ENCODE data around the gene PRSS57. TPM values are rescaled to one million over a fixed set of nuclear protein-coding genes. Genes with fewer than 3 reads are reported as not detected.

The PRSS57 gene
- total RNA-seq, 1 donor from 2014 or later: not detected

DNA sequence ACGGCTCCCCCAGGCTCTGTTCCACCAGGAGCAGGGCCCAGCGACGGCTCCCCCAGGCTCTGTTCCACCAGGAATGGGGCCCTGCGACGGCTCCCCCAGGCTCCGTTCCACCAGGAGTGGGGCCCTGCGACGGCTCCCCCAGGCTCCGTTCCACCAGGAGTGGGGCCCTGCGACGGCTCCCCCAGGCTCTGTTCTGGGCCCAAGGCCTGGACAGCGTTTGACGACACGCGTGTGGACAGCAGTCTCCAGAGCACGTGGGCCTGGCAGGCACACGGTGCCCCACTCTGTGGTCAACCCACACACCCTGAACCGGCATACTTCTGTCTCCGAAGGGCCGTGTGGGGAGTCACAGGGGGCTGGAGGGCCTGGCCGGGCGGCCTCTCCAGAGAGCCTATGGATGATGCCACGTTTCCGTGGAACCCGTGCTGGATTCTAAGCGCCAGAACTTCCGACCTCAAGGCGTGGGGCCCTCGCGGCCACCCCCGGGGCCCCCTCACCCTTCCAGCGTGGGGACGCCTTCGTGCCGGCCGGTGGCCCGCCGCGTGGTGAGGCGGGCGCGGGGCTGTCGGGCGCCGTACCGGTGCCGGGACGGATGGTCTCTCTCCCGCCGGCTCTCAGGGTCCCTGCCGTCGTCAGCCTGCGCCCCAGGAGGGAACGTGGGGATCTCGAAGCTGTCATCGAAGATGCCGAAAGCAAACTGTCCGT, 44.0 kb downstream of the PRSS57 start:
- Histone ChIP-seq H3K27me3 (ENCODE audit: low read depth) (no peaks in the 10 kb centered on the region), H3K4me1 (no peaks in the 10 kb centered on the region)
- no peak for ATAC-seq

DNA sequence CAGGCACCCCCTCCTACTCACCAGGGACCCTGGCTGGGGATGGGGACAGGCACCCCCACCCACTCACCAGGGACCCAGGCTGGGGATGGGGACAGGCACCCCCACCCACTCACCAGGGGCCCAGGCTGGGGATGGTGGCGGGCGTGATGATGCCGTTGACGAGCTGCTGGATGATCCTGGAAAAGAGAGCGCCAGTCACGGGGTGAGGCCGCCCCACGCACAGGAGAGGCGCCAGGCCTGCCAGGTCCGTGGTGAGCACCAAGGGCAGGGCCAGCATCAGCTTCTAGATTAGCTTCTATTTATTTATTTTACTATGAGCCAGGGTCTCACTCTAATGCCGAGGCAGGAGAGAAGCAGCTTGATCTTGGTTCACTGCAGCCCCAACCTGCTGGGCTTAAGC, 45.1 kb downstream of the PRSS57 start:
- intact Hi-C loops (cut with DNase I): no loop called here
- TF ChIP-seq, protein P1, sequence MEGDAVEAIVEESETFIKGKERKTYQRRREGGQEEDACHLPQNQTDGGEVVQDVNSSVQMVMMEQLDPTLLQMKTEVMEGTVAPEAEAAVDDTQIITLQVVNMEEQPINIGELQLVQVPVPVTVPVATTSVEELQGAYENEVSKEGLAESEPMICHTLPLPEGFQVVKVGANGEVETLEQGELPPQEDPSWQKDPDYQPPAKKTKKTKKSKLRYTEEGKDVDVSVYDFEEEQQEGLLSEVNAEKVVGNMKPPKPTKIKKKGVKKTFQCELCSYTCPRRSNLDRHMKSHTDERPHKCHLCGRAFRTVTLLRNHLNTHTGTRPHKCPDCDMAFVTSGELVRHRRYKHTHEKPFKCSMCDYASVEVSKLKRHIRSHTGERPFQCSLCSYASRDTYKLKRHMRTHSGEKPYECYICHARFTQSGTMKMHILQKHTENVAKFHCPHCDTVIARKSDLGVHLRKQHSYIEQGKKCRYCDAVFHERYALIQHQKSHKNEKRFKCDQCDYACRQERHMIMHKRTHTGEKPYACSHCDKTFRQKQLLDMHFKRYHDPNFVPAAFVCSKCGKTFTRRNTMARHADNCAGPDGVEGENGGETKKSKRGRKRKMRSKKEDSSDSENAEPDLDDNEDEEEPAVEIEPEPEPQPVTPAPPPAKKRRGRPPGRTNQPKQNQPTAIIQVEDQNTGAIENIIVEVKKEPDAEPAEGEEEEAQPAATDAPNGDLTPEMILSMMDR (IDR thresholded peaks at IDR 0.05): no peak
- no peak for ATAC-seq
- no peak overlapping the region for H3K27ac ChIP-seq
- no peaks in the 10 kb centered on the region for H3K4me1 ChIP-seq
- peaks cover 93% of the 10 kb centered on the region for H3K36me3 ChIP-seq
- no peaks in the 10 kb centered on the region for H3K9me3 ChIP-seq
- H3K4me3 ChIP-seq: no peak overlapping the region
- no peaks in the 10 kb centered on the region for H3K27me3 ChIP-seq (ENCODE audit: low read depth)
- no peak for DNase-seq

More for the DNA sequence above, 44.0 kb downstream of the PRSS57 start:
- no peak for DNase-seq
- no peak overlapping the region for H3K27ac ChIP-seq
- intact Hi-C loops (cut with DNase I): no loop called here
- H3K4me3 ChIP-seq: no peak overlapping the region
- peaks cover 88% of the 10 kb centered on the region for H3K36me3 ChIP-seq
- H3K9me3 ChIP-seq: no peaks in the 10 kb centered on the region
- TF ChIP-seq, protein P1 (IDR thresholded peaks at IDR 0.05): no peak

DNA sequence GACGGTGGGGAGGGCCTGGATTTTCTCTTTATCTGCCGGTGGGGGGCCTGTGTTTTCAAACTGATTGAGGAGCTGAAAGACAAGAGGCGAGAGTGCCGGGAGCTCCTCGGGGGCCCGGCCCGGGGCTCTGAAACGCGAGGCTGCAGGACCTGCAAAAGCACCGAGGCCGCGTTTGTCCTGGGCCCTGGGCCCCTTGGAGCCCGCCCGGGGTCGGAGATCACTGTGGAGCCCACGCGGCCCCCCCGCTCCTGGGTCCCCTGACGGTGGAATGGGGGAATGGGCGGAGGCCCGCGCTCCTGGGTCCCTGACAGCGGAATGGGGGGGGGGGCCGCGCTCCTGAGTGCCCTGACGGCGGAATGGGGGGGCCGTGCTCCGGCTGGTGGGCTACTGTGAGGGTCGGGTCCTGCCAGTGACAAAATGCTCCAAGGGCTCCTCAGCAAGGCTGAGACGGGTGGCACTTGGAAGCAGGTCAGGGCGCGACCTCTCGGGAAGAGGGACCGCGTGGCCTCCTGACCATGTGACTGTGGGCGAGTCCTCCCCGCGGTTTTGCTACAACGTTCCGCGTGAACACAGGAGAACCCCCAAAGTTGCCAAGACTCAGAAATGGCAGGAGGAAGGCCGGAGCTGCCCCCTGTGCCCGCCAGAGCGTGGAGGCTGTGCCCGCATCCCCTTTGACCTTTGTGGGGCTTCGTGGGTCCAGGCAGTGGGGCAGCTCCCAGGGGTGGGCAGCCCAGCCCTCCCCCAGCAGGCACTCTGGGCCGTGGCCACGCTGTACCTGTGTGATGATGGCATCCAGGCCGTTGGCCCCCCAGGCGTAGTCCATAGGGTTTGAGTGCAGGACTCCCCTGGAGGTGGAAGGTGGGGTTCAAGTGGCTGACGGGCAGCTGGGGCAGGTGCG, 46.1 kb downstream of the PRSS57 start:
- Histone ChIP-seq H3K27me3 (ENCODE audit: low read depth) (no peaks in the 10 kb centered on the region), H3K9me3 (no peaks in the 10 kb centered on the region), H3K27ac (no peak overlapping the region), H3K36me3 (peaks cover 91% of the 10 kb centered on the region), H3K4me1 (no peaks in the 10 kb centered on the region), H3K4me3 (no peak overlapping the region)
- ATAC-seq: no peak
- DNase-seq: no peak
- TF ChIP-seq, protein P1 (IDR thresholded peaks at IDR 0.05): no peak
- intact Hi-C loops (cut with DNase I): no loop called here

DNA sequence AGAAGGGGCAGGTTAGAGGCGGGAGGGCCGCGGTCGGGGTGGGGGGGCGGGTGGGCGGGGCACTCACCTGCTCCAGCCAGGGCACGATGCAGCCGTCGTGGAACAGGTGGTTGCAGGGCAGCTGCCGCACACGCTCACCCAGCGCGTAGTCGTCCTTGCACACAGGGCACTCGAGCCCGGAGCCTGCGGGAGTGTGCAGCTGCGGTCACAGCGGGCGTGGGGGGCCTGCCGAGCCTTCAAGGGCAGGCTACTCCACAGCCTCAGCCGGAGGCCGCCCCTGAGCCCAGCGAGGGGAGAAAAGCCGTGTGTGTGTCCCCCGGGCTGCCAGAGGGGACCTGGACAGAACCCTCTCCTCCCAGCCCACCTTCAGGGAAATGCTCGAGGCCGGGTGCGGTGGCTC, 46.9 kb downstream of the PRSS57 start:
- ATAC-seq (no peak), DNase-seq (no peak)
- Histone ChIP-seq H3K4me1 (no peaks in the 10 kb centered on the region), H3K27ac (no peak overlapping the region), H3K36me3 (peaks cover 84% of the 10 kb centered on the region), H3K4me3 (no peak overlapping the region), H3K27me3 (ENCODE audit: low read depth) (no peaks in the 10 kb centered on the region), H3K9me3 (no peaks in the 10 kb centered on the region)
- TF ChIP-seq, protein P1 (IDR thresholded peaks at IDR 0.05): no peak
- intact Hi-C loops (cut with DNase I): no loop called here

DNA sequence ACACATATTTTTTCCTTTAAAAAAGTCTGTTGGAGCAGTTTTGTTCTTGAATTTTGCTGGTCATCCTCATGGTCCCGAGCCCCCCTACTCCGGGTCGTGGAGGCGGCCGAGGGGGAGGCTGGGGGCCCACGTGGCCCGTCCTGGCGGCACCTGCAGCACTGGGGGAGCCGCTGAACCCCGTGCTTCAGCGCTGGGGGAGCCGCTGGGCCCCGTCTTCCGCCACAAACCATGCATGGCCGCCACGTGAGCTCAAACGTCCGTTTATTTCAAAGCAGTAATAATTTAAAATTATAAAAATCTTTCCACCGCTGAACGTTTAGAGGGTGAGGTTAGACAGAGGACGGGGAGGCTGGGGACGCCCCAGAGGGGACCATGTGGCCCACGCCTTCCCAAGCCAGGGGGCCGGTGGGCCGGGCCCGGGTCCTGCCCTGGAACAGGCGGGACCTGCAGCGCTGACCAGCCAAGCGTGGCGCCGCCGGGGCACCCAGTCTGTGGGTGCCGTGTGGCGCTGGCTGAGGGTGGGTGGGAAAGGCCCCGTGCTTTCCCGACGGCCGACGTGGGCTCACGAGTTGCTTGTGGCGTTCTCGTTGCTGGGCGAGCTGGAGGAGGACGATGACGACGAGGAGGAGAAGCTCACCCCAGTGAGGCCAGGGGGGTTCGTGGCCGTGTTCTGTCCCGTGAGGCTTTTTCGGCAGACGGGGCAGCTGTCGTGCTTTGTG, 47.5 kb downstream of the PRSS57 start:
- no peak for DNase-seq
- no peaks in the 10 kb centered on the region for H3K4me1 ChIP-seq
- H3K9me3 ChIP-seq: no peaks in the 10 kb centered on the region
- intact Hi-C loops (cut with DNase I): no loop called here
- no peak for ATAC-seq
- H3K27me3 ChIP-seq (ENCODE audit: low read depth): no peaks in the 10 kb centered on the region
- TF ChIP-seq, protein P1 (IDR thresholded peaks at IDR 0.05): no peak
- no peak overlapping the region for H3K27ac ChIP-seq
- H3K4me3 ChIP-seq: no peak overlapping the region
- peaks cover 78% of the 10 kb centered on the region for H3K36me3 ChIP-seq
